ENCODE data around the gene OR4M1. TPM values are rescaled to one million over a fixed set of nuclear protein-coding genes. Genes with fewer than 3 reads are reported as not detected.
"Not testable (repeated sequence)": the region's sequence is repeated elsewhere in the genome, so short reads cannot be mapped to it uniquely, and the experiment has no call there.

OR4M1 gene
- total RNA-seq (2012; rRNA removed) = not detected in 2 replicates

GRCh38 chr14:19773204-19773603 is at the start of gene OR4M1:
Gene OR4M1 (plus strand): TSS chr14:19773504. CDS start chr14:19780323, 6,819 bp downstream.
- H3K27me3 ChIP-seq (ENCODE audit: control insufficient read depth, insufficient read depth, low read length); H3K9ac ChIP-seq (ENCODE audit: low read depth, low read length); H3K4me2 ChIP-seq (ENCODE audit: low read length); H3K4me1 ChIP-seq (ENCODE audit: control insufficient read depth, insufficient read depth, low read length); H3K4me3 ChIP-seq (ENCODE audit: low read length); H3K36me3 ChIP-seq (ENCODE audit: insufficient read depth, low read length): not testable (repeated sequence)
- H3K9me3 ChIP-seq (replicated peaks; ENCODE audit: low read length) = peaks cover 15% of the 10 kb centered on the region

GRCh38 chr14:19729359-19729758 is 43.9 kb upstream of the OR4M1 start:
- Histone ChIP-seq H3K4me2 (ENCODE audit: low read length) (no peak overlapping the region), H3K27me3 (ENCODE audit: control insufficient read depth, insufficient read depth, low read length) (no peaks in the 10 kb centered on the region), H3K36me3 (ENCODE audit: insufficient read depth, low read length) (no peaks in the 10 kb centered on the region), H3K9ac (ENCODE audit: low read depth, low read length) (no peak overlapping the region), H3K4me1 (ENCODE audit: control insufficient read depth, insufficient read depth, low read length) (no peaks in the 10 kb centered on the region), H3K9me3 (replicated peaks; ENCODE audit: low read length) (peaks cover 24% of the 10 kb centered on the region), H3K4me3 (ENCODE audit: low read length) (no peak overlapping the region)

- Histone ChIP-seq H3K9me3 (replicated peaks; ENCODE audit: low read length) (peaks cover 24% of the 10 kb centered on the region), H3K36me3 (ENCODE audit: insufficient read depth, low read length) (no peaks in the 10 kb centered on the region), H3K27me3 (ENCODE audit: control insufficient read depth, insufficient read depth, low read length) (no peaks in the 10 kb centered on the region), H3K4me2 (ENCODE audit: low read length) (no peak overlapping the region), H3K9ac (ENCODE audit: low read depth, low read length) (no peak overlapping the region), H3K4me1 (ENCODE audit: control insufficient read depth, insufficient read depth, low read length) (no peaks in the 10 kb centered on the region), H3K4me3 (ENCODE audit: low read length) (no peak overlapping the region)
These were observed 43.5 kb upstream of the OR4M1 start for GRCh38 chr14:19729763-19730162.

GRCh38 chr14:19733893-19734292 is 39.4 kb upstream of the OR4M1 start:
- peaks cover 20% of the 10 kb centered on the region for H3K9me3 ChIP-seq (replicated peaks; ENCODE audit: low read length)
- not testable (repeated sequence) for H3K4me1 ChIP-seq (ENCODE audit: control insufficient read depth, insufficient read depth, low read length); H3K27me3 ChIP-seq (ENCODE audit: control insufficient read depth, insufficient read depth, low read length); H3K9ac ChIP-seq (ENCODE audit: low read depth, low read length); H3K36me3 ChIP-seq (ENCODE audit: insufficient read depth, low read length); H3K4me2 ChIP-seq (ENCODE audit: low read length); H3K4me3 ChIP-seq (ENCODE audit: low read length)

- Histone ChIP-seq H3K9ac (ENCODE audit: low read depth, low read length) (no peak within 1 kb of the TSS), H3K36me3 (ENCODE audit: insufficient read depth, low read length) (no peaks in the 10 kb centered on the region), H3K27me3 (ENCODE audit: control insufficient read depth, insufficient read depth, low read length) (no peaks in the 10 kb centered on the region), H3K9me3 (replicated peaks; ENCODE audit: low read length) (peaks cover 12% of the 10 kb centered on the region), H3K4me1 (ENCODE audit: control insufficient read depth, insufficient read depth, low read length) (no peaks in the 10 kb centered on the region), H3K4me3 (ENCODE audit: low read length) (no peak within 1 kb of the TSS), H3K4me2 (ENCODE audit: low read length) (no peak within 1 kb of the TSS)
These were observed 30.0 kb upstream of the OR4M1 start, which contains the start of gene OR4Q3 for GRCh38 chr14:19743256-19743655. Gene OR4Q3 (plus strand): TSS chr14:19743571.

- not testable (repeated sequence) for H3K4me1 ChIP-seq (ENCODE audit: control insufficient read depth, insufficient read depth, low read length); H3K9ac ChIP-seq (ENCODE audit: low read depth, low read length); H3K36me3 ChIP-seq (ENCODE audit: insufficient read depth, low read length); H3K4me3 ChIP-seq (ENCODE audit: low read length); H3K27me3 ChIP-seq (ENCODE audit: control insufficient read depth, insufficient read depth, low read length); H3K4me2 ChIP-seq (ENCODE audit: low read length)
- H3K9me3 ChIP-seq (replicated peaks; ENCODE audit: low read length) = peaks cover 23% of the 10 kb centered on the region
These were observed 21.0 kb upstream of the OR4M1 start for GRCh38 chr14:19752316-19752715.

- Histone ChIP-seq H3K9me3 (replicated peaks; ENCODE audit: low read length) (peaks cover 12% of the 10 kb centered on the region), H3K4me3 (ENCODE audit: low read length) (no peak overlapping the region), H3K4me2 (ENCODE audit: low read length) (no peak overlapping the region), H3K4me1 (ENCODE audit: control insufficient read depth, insufficient read depth, low read length) (no peaks in the 10 kb centered on the region), H3K27me3 (ENCODE audit: control insufficient read depth, insufficient read depth, low read length) (no peaks in the 10 kb centered on the region), H3K9ac (ENCODE audit: low read depth, low read length) (no peak overlapping the region), H3K36me3 (ENCODE audit: insufficient read depth, low read length) (no peaks in the 10 kb centered on the region)
These were observed 19.1 kb upstream of the OR4M1 start for GRCh38 chr14:19754172-19754571.

- H3K27me3 ChIP-seq (ENCODE audit: control insufficient read depth, insufficient read depth, low read length); H3K9ac ChIP-seq (ENCODE audit: low read depth, low read length); H3K4me1 ChIP-seq (ENCODE audit: control insufficient read depth, insufficient read depth, low read length); H3K4me2 ChIP-seq (ENCODE audit: low read length); H3K36me3 ChIP-seq (ENCODE audit: insufficient read depth, low read length); H3K4me3 ChIP-seq (ENCODE audit: low read length): not testable (repeated sequence)
- H3K9me3 ChIP-seq (replicated peaks; ENCODE audit: low read length) = peaks cover 15% of the 10 kb centered on the region
These were observed 1.8 kb upstream of the OR4M1 start for GRCh38 chr14:19771491-19771890.

- Histone ChIP-seq H3K4me3 (ENCODE audit: low read length) (no peak overlapping the region), H3K36me3 (ENCODE audit: insufficient read depth, low read length) (no peaks in the 10 kb centered on the region), H3K27me3 (ENCODE audit: control insufficient read depth, insufficient read depth, low read length) (no peaks in the 10 kb centered on the region), H3K4me2 (ENCODE audit: low read length) (no peak overlapping the region), H3K9me3 (replicated peaks; ENCODE audit: low read length) (peaks cover 15% of the 10 kb centered on the region), H3K9ac (ENCODE audit: low read depth, low read length) (no peak overlapping the region), H3K4me1 (ENCODE audit: control insufficient read depth, insufficient read depth, low read length) (no peaks in the 10 kb centered on the region)
These were observed 1.3 kb upstream of the OR4M1 start for GRCh38 chr14:19771895-19772430.

GRCh38 chr14:19772454-19772853 is 850 bp upstream of the OR4M1 start:
- not testable (repeated sequence) for H3K9ac ChIP-seq (ENCODE audit: low read depth, low read length); H3K4me1 ChIP-seq (ENCODE audit: control insufficient read depth, insufficient read depth, low read length); H3K4me2 ChIP-seq (ENCODE audit: low read length); H3K4me3 ChIP-seq (ENCODE audit: low read length); H3K27me3 ChIP-seq (ENCODE audit: control insufficient read depth, insufficient read depth, low read length); H3K36me3 ChIP-seq (ENCODE audit: insufficient read depth, low read length)
- H3K9me3 ChIP-seq (replicated peaks; ENCODE audit: low read length) = peaks cover 15% of the 10 kb centered on the region

- H3K9ac ChIP-seq (ENCODE audit: low read depth, low read length) = no peak overlapping the region
- peaks cover 15% of the 10 kb centered on the region for H3K9me3 ChIP-seq (replicated peaks; ENCODE audit: low read length)
- no peaks in the 10 kb centered on the region for H3K4me1 ChIP-seq (ENCODE audit: control insufficient read depth, insufficient read depth, low read length)
- no peaks in the 10 kb centered on the region for H3K36me3 ChIP-seq (ENCODE audit: insufficient read depth, low read length)
- no peak overlapping the region for H3K4me3 ChIP-seq (ENCODE audit: low read length)
- H3K4me2 ChIP-seq (ENCODE audit: low read length) = no peak overlapping the region
- no peaks in the 10 kb centered on the region for H3K27me3 ChIP-seq (ENCODE audit: control insufficient read depth, insufficient read depth, low read length)
These were observed 2.3 kb downstream of the OR4M1 start for GRCh38 chr14:19775587-19775986.

GRCh38 chr14:19785848-19786247 is 12.5 kb downstream of the OR4M1 start:
- H3K4me1 ChIP-seq (ENCODE audit: control insufficient read depth, insufficient read depth, low read length); H3K27me3 ChIP-seq (ENCODE audit: control insufficient read depth, insufficient read depth, low read length); H3K9ac ChIP-seq (ENCODE audit: low read depth, low read length); H3K36me3 ChIP-seq (ENCODE audit: insufficient read depth, low read length); H3K4me2 ChIP-seq (ENCODE audit: low read length); H3K4me3 ChIP-seq (ENCODE audit: low read length): not testable (repeated sequence)
- peaks cover 10% of the 10 kb centered on the region for H3K9me3 ChIP-seq (replicated peaks; ENCODE audit: low read length)

Data from skeletal muscle satellite cell (primary cell).